Peyer's patch (tissue), 4 donors: ENCODE measurements around the gene CEBPG. TPM values are rescaled to one million over a fixed set of nuclear protein-coding genes. Genes with fewer than 3 reads are reported as not detected.

Experiments
- DNase-seq, 3 donors: peaks; one replicate each; pipeline ENCODE4 v3.0.0-alpha.2; 2017 to 2019
- H3K27ac ChIP-seq, 4 donors: fragments of 200-600 bp; sonication (generic); one replicate each; pipeline ENCODE4 v1.5.1; 2016 to 2019
- H3K27me3 ChIP-seq, 2 donors: fragments of 200-600 bp; sonication (generic); one replicate each; pipeline ENCODE4 v1.5.1; 2019
- H3K36me3 ChIP-seq, 3 donors: fragments of 200-600 bp; sonication (generic); one replicate each; pipeline ENCODE4 v1.5.1; 2016 to 2019
- H3K4me1 ChIP-seq, 4 donors: fragments of 200-600 bp; sonication (generic); one replicate each; pipeline ENCODE4 v1.5.1; 2016 to 2019
- H3K4me3 ChIP-seq, 4 donors: fragments of 200-600 bp; sonication (generic); 1 replicate in 3 of 4; 2 replicates in 1 of 4; pipeline ENCODE4 v1.5.1; 2016 to 2019; ENCODE audit warnings: mild to moderate bottlenecking in 1 of 4
- H3K9me3 ChIP-seq, 4 donors: fragments of 200-600 bp; sonication (generic); one replicate each; pipeline ENCODE4 v1.5.1; 2016 to 2019; ENCODE audit warnings: mild to moderate bottlenecking in 1 of 4
- POLR2A ChIP-seq, 2 donors: fragments of 450-650 bp; IDR thresholded peaks; one replicate each; pipeline ENCODE4 v1.5.1; 2017; ENCODE audit warnings: antibody characterized with exemption in 2 of 2, mild to moderate bottlenecking in 2 of 2, moderate library complexity in 2 of 2
- total RNA-seq, 4 donors: library from RNA; depleted of rRNA; stranded (reverse); fragments of >200 nt; gene quantifications; one replicate each; pipeline ENCODE4 v1.1.0, GENCODE V29; 2016
- TF ChIP-seq, protein P1 (sequence below), 6 experiments: fragments of 450-650 bp in 4 of 6; fragments of 200-600 bp in 2 of 6; sonication (generic) in 1 of 6; IDR thresholded peaks; one replicate each; pipeline ENCODE4 v1.5.1; 2017 to 2019; ENCODE audit warnings: antibody characterized with exemption in 6 of 6, mild to moderate bottlenecking in 3 of 6, moderate library complexity in 1 of 6

CEBPG gene
- total RNA-seq, 4 donors from 2014 or later, result 33.0 to 75.5 (median 50.5) TPM

DNA sequence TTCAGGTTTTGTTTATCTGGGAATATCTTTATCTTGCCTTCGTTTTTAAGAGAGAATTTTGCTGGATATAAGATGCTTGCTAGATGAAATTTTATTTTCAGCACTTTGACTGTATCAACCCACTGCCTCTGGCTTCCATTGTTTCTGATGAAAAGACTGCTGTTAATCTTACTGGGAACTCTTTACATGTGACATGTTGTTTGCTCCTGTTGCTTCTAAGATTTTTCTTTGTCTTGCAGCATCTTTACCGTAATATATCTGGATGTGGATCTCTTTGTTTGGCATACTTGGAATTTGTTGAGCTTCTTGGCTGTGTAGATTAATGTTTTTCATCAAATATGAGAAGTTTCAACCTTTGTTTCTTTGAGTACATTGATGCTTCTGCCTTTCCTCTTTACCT, 18.0 kb upstream of the CEBPG start:
- Histone ChIP-seq H3K27me3 (no peaks in the 10 kb centered on the region), H3K9me3 (no peaks in the 10 kb centered on the region), H3K36me3 (no peaks in the 10 kb centered on the region), H3K4me3 (no peak overlapping the region), H3K4me1 (no peaks in the 10 kb centered on the region), H3K27ac (no peak overlapping the region)
- DNase-seq, result no peak
- no peak for TF ChIP-seq POLR2A (IDR thresholded peaks at IDR 0.05)
- TF ChIP-seq, protein P1, sequence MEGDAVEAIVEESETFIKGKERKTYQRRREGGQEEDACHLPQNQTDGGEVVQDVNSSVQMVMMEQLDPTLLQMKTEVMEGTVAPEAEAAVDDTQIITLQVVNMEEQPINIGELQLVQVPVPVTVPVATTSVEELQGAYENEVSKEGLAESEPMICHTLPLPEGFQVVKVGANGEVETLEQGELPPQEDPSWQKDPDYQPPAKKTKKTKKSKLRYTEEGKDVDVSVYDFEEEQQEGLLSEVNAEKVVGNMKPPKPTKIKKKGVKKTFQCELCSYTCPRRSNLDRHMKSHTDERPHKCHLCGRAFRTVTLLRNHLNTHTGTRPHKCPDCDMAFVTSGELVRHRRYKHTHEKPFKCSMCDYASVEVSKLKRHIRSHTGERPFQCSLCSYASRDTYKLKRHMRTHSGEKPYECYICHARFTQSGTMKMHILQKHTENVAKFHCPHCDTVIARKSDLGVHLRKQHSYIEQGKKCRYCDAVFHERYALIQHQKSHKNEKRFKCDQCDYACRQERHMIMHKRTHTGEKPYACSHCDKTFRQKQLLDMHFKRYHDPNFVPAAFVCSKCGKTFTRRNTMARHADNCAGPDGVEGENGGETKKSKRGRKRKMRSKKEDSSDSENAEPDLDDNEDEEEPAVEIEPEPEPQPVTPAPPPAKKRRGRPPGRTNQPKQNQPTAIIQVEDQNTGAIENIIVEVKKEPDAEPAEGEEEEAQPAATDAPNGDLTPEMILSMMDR (IDR thresholded peaks at IDR 0.05), result no peak

DNA sequence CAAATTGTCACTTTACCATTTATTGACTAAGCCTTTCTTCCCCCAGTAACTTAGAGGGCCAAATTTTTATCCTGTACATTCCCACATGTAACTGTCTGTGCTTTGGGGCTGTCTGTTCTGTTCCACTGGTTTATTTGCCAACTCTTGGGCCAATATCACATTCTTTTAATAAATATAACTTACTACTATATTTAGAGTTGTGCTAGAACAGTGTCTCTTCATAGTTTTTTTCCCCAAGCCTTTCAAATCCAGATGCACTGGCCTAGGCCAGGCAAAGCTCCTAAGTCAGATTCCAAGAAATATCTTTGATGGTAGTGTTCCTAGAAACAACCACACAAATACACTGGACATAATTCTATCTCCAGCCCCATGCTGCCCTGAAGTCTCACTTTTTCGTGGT, 16.0 kb upstream of the CEBPG start:
- no peaks in the 10 kb centered on the region for H3K4me1 ChIP-seq
- H3K36me3 ChIP-seq, result no peaks in the 10 kb centered on the region
- DNase-seq, result no peak
- no peak overlapping the region for H3K27ac ChIP-seq
- TF ChIP-seq, protein P1 (IDR thresholded peaks at IDR 0.05), result no peak
- TF ChIP-seq POLR2A (IDR thresholded peaks at IDR 0.05), result no peak
- no peak overlapping the region for H3K4me3 ChIP-seq
- H3K9me3 ChIP-seq, result no peaks in the 10 kb centered on the region
- no peaks in the 10 kb centered on the region for H3K27me3 ChIP-seq

DNA sequence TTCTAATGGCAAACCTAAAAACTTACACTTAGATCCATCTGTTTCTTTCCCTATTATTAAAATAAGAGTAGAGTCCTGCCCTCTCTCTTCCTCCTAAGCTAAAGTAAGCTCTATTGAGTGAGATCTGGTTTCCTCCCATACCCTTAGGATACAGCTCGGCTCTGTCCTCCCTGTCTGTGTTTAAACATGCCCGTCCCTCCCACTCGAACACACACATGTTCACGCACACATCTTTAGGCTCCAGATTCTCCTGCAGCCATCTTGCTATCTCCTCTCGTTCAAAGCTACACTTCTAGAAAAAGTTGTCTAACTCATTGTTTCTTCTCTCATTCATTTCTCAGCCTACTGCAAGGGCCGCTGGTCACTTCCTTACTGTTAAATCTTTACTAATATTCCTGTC, 15.1 kb upstream of the CEBPG start:
- Histone ChIP-seq H3K36me3 (no peaks in the 10 kb centered on the region), H3K27ac (no peak overlapping the region), H3K27me3 (no peaks in the 10 kb centered on the region), H3K9me3 (no peaks in the 10 kb centered on the region), H3K4me3 (no peak overlapping the region), H3K4me1 (no peaks in the 10 kb centered on the region)
- DNase-seq, result no peak
- TF ChIP-seq, protein P1 (IDR thresholded peaks at IDR 0.05), result no peak
- no peak for TF ChIP-seq POLR2A (IDR thresholded peaks at IDR 0.05)

DNA sequence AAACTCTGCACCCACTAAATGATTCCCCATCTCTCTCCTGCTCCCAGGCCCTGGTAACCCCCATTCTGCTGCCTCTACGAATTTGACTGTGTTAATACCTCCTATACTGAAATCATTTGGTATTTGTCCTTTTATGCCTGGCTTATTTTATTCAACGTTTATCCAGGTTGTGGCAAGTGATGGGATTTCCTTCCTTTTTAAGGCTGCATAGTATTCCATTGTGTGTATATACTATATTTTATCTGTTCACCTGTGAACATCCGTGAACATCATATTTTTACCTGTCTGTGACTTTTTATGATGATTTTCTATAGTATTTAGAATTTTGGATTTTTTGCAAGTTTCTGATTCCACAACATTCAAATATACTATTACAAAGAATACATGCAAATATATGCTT, 13.9 kb upstream of the CEBPG start:
- TF ChIP-seq, protein P1 (IDR thresholded peaks at IDR 0.05), result no peak
- TF ChIP-seq POLR2A (IDR thresholded peaks at IDR 0.05), result no peak
- Histone ChIP-seq H3K4me1 (no peaks in the 10 kb centered on the region), H3K36me3 (no peaks in the 10 kb centered on the region), H3K9me3 (no peaks in the 10 kb centered on the region), H3K27me3 (no peaks in the 10 kb centered on the region), H3K4me3 (no peak overlapping the region), H3K27ac (no peak overlapping the region)
- no peak for DNase-seq

DNA sequence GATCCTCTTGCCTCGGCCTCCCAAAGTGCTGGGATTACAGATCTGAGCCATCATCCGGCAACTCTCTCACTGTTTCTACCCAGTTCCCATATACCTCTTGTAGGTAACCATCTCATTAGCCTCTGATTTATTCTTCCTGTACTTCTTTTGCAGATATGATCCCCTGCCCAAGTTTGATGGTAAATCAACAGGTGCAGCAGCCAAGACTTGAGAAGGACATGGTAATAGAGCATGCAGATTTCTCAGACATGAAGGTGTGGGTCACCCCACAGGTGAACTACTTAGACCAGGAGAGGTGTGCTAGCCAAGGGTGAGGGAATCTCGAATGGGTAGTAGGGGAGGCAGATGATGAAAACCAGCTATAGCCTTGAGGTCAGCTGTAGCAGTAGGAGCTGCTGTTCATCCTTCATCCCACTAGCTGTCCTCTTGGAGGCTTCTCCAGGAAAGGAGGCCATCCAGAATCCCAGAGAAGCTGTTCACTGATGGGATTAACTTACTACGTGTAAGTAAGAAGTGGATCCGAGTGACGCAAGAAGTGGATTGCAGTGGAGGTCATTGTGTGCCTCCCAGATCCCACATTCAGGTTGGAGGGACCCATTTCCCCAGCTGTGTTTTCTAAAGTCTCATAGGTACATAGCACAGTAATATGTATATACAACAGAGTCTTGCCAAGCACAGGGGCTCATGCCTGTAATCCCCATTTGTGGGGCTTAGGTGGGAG, 10.8 kb upstream of the CEBPG start:
- H3K27ac ChIP-seq, result no peak overlapping the region
- H3K36me3 ChIP-seq, result no peaks in the 10 kb centered on the region
- H3K27me3 ChIP-seq, result no peaks in the 10 kb centered on the region
- DNase-seq, result no peak
- TF ChIP-seq, protein P1 (IDR thresholded peaks at IDR 0.05), result no peak
- no peak for TF ChIP-seq POLR2A (IDR thresholded peaks at IDR 0.05)
- H3K4me1 ChIP-seq, result peaks cover 0 to 7% (median 0%) of the 10 kb centered on the region in 4 donors
- H3K9me3 ChIP-seq, result no peaks in the 10 kb centered on the region
- H3K4me3 ChIP-seq, result no peak overlapping the region
